GM19463 (cell line): ENCODE results near the gene EHD4.

ENCODE experiments used
- ATAC-seq: cut with Tn5 transposase; IDR thresholded peaks from one replicate; pipeline ENCODE4 v1.9.1; 2021; ENCODE audit warnings: mild to moderate bottlenecking, moderate library complexity; ENCODE audit not compliant: unreplicated experiment

The EHD4 gene

GRCh38 chr15:41882689-41883483, 89.5 kb downstream of the EHD4 start:
- ATAC-seq, result no peak

GRCh38 chr15:41881920-41882688, 90.3 kb downstream of the EHD4 start:
- no peak for ATAC-seq

- ATAC-seq, result no peak
These were observed 90.8 kb downstream of the EHD4 start for GRCh38 chr15:41881550-41881919.

- ATAC-seq, result no peak
These were observed 91.3 kb downstream of the EHD4 start for GRCh38 chr15:41881086-41881485.

GRCh38 chr15:41880156-41880877, 92.0 kb downstream of the EHD4 start:
- ATAC-seq, result no peak

GRCh38 chr15:41879321-41879845, 93.0 kb downstream of the EHD4 start:
- ATAC-seq, result no peak

GRCh38 chr15:41878355-41878699, 94.0 kb downstream of the EHD4 start:
- ATAC-seq, result no peak

- ATAC-seq, result no peak
These were observed 94.6 kb downstream of the EHD4 start for GRCh38 chr15:41877631-41878354.

- no peak for ATAC-seq
These were observed 95.7 kb downstream of the EHD4 start for GRCh38 chr15:41876689-41877088.

- no peak for ATAC-seq
These were observed 96.3 kb downstream of the EHD4 start for GRCh38 chr15:41876007-41876406.

GRCh38 chr15:41874736-41875135, 97.6 kb downstream of the EHD4 start:
- no peak for ATAC-seq

GRCh38 chr15:41873711-41874110, 98.6 kb downstream of the EHD4 start:
- no peak for ATAC-seq

- ATAC-seq, result no peak
These were observed 100.1 kb downstream of the EHD4 start for GRCh38 chr15:41872166-41872747.

GRCh38 chr15:41871175-41871905, 101.0 kb downstream of the EHD4 start:
- ATAC-seq, result no peak

- no peak for ATAC-seq
These were observed 101.7 kb downstream of the EHD4 start for GRCh38 chr15:41870689-41871081.

GRCh38 chr15:41869770-41870688, 102.3 kb downstream of the EHD4 start:
- ATAC-seq, result no peak

GRCh38 chr15:41868321-41868720, 104.0 kb downstream of the EHD4 start:
- ATAC-seq, result no peak

- no peak for ATAC-seq
These were observed 105.3 kb downstream of the EHD4 start for GRCh38 chr15:41866872-41867579.
